Measurements from ENCODE around the gene MZT1. TPM values are rescaled to one million over a fixed set of nuclear protein-coding genes. Genes with fewer than 3 reads are reported as not detected.

The MZT1 gene
- total RNA-seq, 1 experiment from 2014 or later: 21.3 TPM

- no peak overlapping the region for H3T11ph ChIP-seq (ENCODE audit: low read length)
- H2BK120ac ChIP-seq (ENCODE audit: low read depth, low read length, poor library complexity, severe bottlenecking): no peak overlapping the region
- H3K4me1 ChIP-seq (ENCODE audit: insufficient read depth, low read length): no peaks in the 10 kb centered on the region
- H3K23ac ChIP-seq (ENCODE audit: insufficient read length, low read depth, low read length): no peak overlapping the region
- no peak overlapping the region for H3K27ac ChIP-seq (ENCODE audit: insufficient read length, low read depth, low read length)
- no peak overlapping the region for H3K14ac ChIP-seq (ENCODE audit: insufficient read depth, low read length)
- peaks cover 7% of the 10 kb centered on the region for H3K9me3 ChIP-seq (ENCODE audit: control insufficient read depth, low read depth, low read length)
- H4K20me1 ChIP-seq (ENCODE audit: control insufficient read depth, insufficient read depth, insufficient read length): no peaks in the 10 kb centered on the region
- H2AFZ ChIP-seq (ENCODE audit: low read length): no peak overlapping the region
- no peak for TF ChIP-seq CTCF (conservative IDR thresholded peaks at IDR 0.05)
- no peak overlapping the region for H2BK12ac ChIP-seq (ENCODE audit: insufficient read length, low read depth, low read length)
- no peak overlapping the region for H3K4ac ChIP-seq (ENCODE audit: low read depth, low read length)
- H3K27me3 ChIP-seq (ENCODE audit: insufficient read depth, low read length): no peaks in the 10 kb centered on the region
- Mint-ChIP-seq H3K4me3 (no peak overlapping the region), H3K9me3 (peaks cover 24 to 27% of the 10 kb centered on the region in 2 experiments), H3K27ac (no peak overlapping the region), H3K27me3 (ENCODE audit: low read depth) (no peaks in the 10 kb centered on the region; the same call in 1 of the 2 replicates), H3K4me1 (no peaks in the 10 kb centered on the region), H3K36me3 (ENCODE audit: insufficient read depth in 1 of 3, low read depth in 3 of 3) (peaks cover 10 to 25% (median 13%) of the 10 kb centered on the region in 3 experiments)
- no CpG with 5 or more reads among the region's 5 CpGs for WGBS (ENCODE audit: extremely low coverage, insufficient read length, low lambda C conversion rate)
- H3K79me1 ChIP-seq (ENCODE audit: insufficient read depth, low read depth, low read length, poor library complexity, severe bottlenecking): no peaks in the 10 kb centered on the region
- no peak overlapping the region for H3K18ac ChIP-seq (ENCODE audit: insufficient read length, low read depth, low read length)
- H2AK5ac ChIP-seq (ENCODE audit: insufficient read length, low read length): no peak overlapping the region
- H3K9ac ChIP-seq (ENCODE audit: extremely low read depth, insufficient read length, low read length): no peak overlapping the region
- no peak overlapping the region for H2BK5ac ChIP-seq (ENCODE audit: insufficient read length, low read length)
- H2BK20ac ChIP-seq (ENCODE audit: low read depth, low read length, poor library complexity, severe bottlenecking): no peak overlapping the region
- no peak for DNase-seq
- no peak overlapping the region for H3K56ac ChIP-seq (ENCODE audit: insufficient read length, low read depth, low read length)
- no peak overlapping the region for H4K8ac ChIP-seq (replicated peaks; ENCODE audit: insufficient read length, low read depth, low read length)
- no peak overlapping the region for H2BK15ac ChIP-seq (ENCODE audit: low read depth, low read length)
- H3K4me2 ChIP-seq (ENCODE audit: insufficient read depth, insufficient read length, low read length): no peak overlapping the region
- H4K5ac ChIP-seq (ENCODE audit: insufficient read length, low read depth, low read length): no peak overlapping the region
- no peaks in the 10 kb centered on the region for H3K23me2 ChIP-seq (ENCODE audit: insufficient read length, low read depth, low read length, poor library complexity, severe bottlenecking)
- H3K79me2 ChIP-seq (ENCODE audit: insufficient read depth, low read length): no peaks in the 10 kb centered on the region
- no peak overlapping the region for H4K91ac ChIP-seq (ENCODE audit: insufficient read length, low read depth, low read length)
Observed at GRCh38 chr13:72692884-72693514, 34.4 kb downstream of the MZT1 start.
